HT-29 (cell line): ENCODE data around the gene FOXE1. TPM values are rescaled to one million over a fixed set of nuclear protein-coding genes. Genes with fewer than 3 reads are reported as not detected.

Source experiments
- total RNA-seq: library from RNA; depleted of rRNA; stranded (reverse); fragments of >200 nt; shearing (Covaris generic); gene quantifications from 2 replicates; pipeline ENCODE4 v1.2.3, GENCODE V29; 2014; rRNA removed

Gene FOXE1
- total RNA-seq, 1 experiment from 2014 or later: not detected

Other genes starting within 250 kb of the FOXE1 start
- 10.0 and 10.6 TPM in 2 replicates for gene TSTD2, start 219.9 kb upstream of the FOXE1 start, total RNA-seq
- 25.9 and 27.9 TPM in 2 replicates for gene NCBP1, start 219.4 kb upstream of the FOXE1 start, total RNA-seq
- gene XPA, start 155.9 kb upstream of the FOXE1 start, total RNA-seq: 5.7 and 7.1 TPM in 2 replicates
- gene TRMO, start 69.3 kb downstream of the FOXE1 start, total RNA-seq: 16.1 and 25.3 TPM in 2 replicates
- not detected in 2 replicates for gene HEMGN, start 84.9 kb downstream of the FOXE1 start, total RNA-seq
- gene ANP32B, start 130.1 kb downstream of the FOXE1 start, total RNA-seq: 11.5 and 22.7 TPM in 2 replicates
- 122 and 125 TPM in 2 replicates for gene NANS, start 203.5 kb downstream of the FOXE1 start, total RNA-seq